ENCODE results near the gene CXCL11.

GRCh38 chr4:76007089-76007862 is 28.6 kb downstream of the CXCL11 start, which contains the start of gene CXCL9:
- TF ChIP-seq CTCF (IDR thresholded peaks at IDR 0.05) (no peak), EP300 (IDR thresholded peaks at IDR 0.05) (no peak), POLR2A (IDR thresholded peaks at IDR 0.05) (no peak)
